HG03378 (cell line): ENCODE results near the gene CEPT1.

ENCODE experiments used
- ATAC-seq: cut with Tn5 transposase; IDR thresholded peaks from one replicate; pipeline ENCODE4 v1.9.1; 2021; ENCODE audit warnings: mild to moderate bottlenecking, moderate library complexity; ENCODE audit not compliant: unreplicated experiment

The CEPT1 gene

GRCh38 chr1:111225717-111226400 lies 85.8 kb downstream of the CEPT1 start:
- no peak for ATAC-seq

GRCh38 chr1:111227434-111227833 lies 87.4 kb downstream of the CEPT1 start, which contains the start of gene CHI3L2:
TSS of gene CHI3L2 (plus strand) at chr1:111227713. CDS start at chr1:111227730, 17 bp downstream.
- ATAC-seq = no peak

- ATAC-seq = no peak
These were observed 88.1 kb downstream of the CEPT1 start for GRCh38 chr1:111227851-111228747.

GRCh38 chr1:111228748-111229126 lies 88.7 kb downstream of the CEPT1 start:
- no peak for ATAC-seq

- no peak for ATAC-seq
These were observed 92.1 kb downstream of the CEPT1 start for GRCh38 chr1:111232134-111232533.

GRCh38 chr1:111234258-111234657 lies 94.2 kb downstream of the CEPT1 start:
- ATAC-seq = no peak
